CD1c-positive myeloid dendritic cell (primary cell): ENCODE data around the gene DPYSL4.
A peak's percentile ranks its signal among the peaks of the same experiment; 100 is the strongest.

Experiments used
- DNase-seq: peaks from one replicate; pipeline ENCODE4 v3.0.0-alpha.2; 2016; ENCODE audit errors: extremely low spot score

The DPYSL4 gene

DNA sequence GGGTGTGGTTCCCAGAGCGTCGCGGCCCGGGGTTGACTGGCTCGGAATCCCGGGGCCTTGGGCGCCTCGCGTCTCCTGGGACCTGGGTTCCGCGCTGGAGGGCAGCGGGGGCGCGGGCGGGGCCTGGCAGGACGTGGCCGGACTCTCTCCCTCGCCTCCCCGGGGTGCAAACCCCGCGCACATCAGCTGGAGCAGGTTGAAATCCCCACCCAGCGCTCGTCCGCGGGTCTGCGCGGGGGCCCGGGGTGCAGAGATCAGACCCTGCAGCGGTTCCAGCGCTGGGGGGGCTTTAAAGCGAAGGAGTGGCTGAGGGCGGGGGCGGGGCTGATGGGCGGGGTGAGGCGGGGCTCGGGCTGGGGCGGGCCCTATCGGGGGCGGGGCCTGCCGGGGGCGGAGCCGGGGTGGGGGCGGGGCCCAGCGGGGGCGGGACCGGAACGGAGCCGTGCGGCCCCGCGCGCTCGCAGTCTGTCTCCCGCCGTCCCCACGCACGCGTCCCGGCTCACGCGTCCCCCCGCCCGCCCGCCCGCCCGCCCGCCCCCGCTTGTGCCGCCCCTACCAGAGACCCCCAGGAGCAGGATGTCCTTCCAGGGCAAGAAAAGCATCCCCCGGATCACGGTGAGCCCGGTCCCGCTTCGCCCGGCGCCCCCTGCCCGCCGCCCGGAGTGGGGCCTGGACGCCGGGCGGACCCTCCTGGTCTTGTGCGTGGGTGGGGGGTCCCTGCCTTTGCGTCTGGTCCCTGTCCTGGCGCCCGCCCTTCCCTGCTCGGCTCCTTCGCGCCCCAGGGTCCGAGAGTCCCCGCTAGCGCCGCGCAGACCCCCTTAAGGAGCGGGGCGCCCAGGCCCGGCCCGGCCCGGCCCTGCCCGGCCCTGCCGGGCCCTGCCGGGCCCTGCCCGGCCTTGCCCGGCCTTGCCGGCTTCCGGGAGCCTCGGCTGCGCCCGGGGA is at the start of gene DPYSL4:
Gene DPYSL4 (plus strand): TSS at position 461 of the 942 bp plus-strand sequence. CDS start 116 bp downstream, at position 577.
- peak; percentile 10 for DNase-seq

DNA sequence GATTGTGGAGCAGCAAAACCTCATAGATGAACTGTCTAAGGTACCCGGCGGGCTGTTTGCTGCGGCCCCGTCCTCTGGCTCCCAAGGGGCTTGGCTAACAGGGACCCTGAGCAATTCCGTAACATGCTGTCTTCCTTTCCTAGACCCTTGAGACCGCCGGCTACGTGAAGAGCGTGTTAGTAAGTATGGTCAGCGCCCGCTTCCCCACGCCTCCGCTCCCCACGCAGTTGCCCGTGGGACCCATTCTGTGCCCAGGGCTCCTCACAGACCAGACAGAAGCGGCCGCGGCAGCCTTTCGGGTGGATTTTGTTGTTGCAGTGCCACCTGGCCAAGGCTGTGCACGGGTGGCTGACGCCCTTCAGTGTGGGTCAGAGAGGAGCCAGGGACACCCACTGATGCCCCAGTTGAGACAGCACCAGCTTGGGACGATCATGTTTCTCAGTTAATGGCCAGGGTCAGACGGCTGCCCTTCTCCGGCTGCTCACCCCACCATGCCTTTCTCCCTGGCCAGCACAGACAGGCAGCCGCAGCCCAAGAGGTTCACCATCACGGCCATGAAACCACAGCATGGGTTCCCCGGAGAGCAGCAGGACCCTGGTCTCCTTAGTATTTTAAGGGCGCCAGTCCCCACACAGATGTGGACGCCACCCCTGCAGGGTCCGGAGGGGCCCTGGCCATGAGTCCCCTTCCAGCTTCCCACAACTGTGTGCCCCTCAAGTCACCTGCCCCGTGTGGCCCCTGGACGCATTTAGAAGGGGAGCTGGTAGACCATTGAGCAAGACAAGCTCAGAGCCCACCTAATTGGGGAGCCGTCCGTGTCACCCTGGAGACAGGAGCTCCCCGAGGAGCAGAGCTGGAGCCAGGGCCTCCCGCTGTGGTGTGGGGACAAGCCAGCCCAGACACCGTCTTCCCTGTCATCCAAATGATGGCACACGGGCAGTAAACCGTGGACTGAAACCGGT is 49.4 kb upstream of the DPYSL4 start:
- DNase-seq: no peak

DNA sequence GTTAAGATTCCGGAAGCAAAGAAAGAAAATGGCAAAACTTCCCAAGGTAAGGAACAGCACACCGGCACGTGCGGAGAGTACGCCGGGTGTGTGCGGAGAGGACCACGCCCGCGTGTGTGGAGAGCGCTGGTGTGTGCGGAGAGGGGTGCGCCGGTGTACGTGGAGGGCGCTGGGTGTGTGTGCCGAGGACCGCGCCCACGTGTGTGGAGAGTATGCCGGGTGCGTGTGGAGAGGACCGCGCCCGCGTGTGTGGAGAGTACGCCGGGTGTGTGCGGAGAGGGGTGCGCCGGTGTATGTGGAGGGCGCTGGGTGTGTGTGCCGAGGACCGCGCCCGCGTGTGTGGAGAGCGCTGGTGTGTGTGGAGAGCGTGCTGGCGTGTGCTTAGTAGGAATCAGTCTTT is 48.6 kb upstream of the DPYSL4 start:
- DNase-seq: no peak

DNA sequence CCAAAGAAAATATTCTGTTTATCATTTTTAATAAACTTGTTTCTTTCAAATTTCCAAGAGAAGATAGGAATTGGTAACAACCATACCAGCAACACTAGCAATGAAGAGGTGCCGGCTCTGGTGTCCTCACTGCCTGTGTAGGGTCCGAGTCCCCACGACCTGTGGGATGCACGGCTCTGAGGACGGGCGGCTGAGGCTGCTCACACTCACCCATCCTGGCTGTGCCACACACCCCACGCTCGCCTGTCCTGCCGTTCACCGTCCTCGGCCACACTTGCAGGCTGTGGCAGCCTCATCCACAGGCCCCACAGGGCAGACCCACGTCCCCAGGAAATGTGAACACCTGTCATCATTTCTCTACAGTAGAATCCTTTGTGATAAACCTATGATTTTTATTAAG is 48.2 kb upstream of the DPYSL4 start:
- DNase-seq: no peak

- no peak for DNase-seq
Measured at GRCh38 chr10:132139526-132139925, 47.2 kb upstream of the DPYSL4 start.

DNA sequence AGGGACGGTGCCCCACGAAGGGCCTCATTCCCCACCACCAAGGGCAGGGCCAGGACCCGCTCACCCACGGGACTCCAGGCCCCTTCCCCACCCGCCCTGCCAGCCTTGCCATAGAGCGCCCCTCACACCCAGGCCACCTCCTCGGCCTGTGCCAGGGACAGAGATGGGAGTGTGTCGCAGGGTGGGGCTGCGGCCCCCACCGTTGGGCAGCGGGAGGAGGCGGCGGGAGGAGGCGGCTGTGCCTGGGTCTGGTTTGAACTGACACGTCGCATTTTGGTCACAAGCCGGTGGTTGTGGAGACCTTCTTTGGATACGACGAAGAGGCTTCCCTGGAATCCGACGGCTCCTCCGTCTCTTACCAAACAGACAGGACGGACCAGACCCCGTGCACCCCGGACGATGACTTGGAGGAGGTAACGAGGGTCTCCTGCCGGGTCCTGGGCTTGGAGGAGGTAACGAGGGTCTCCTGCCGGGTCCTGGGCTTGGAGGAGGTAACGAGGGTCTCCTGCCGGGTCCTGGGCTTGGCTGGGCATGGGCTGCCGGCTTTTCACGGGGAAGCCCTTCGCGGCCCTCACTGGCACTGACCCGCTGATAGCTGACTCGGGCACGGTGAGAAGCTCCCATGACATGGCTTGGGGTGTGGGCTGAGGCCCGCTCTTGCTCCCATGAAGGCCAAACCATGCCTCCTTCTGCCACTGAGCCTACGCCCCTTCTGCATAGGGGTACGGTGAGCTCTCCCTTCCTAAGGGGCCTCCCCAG is 46.4 kb upstream of the DPYSL4 start:
- DNase-seq: no peak

DNA sequence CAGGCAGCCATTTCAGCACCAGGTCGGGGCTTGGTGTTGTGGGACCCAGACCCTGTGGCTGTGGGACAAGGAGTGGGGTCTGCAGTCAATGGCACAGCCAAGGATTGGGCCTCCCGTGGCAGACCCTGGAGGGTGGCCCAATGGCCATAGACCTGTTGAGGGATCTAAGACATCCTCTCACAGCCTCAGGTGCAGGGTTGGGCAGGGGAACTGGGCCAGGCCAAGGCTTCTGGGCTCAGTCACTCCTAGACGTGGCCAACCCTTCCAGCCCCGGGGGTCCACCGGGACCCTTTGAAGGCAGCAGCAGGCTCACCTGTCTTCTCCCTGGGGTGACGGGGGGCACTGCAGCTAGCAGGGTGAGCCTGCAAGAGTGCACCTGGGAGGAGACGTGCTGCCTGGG is 45.7 kb upstream of the DPYSL4 start:
- no peak for DNase-seq

DNA sequence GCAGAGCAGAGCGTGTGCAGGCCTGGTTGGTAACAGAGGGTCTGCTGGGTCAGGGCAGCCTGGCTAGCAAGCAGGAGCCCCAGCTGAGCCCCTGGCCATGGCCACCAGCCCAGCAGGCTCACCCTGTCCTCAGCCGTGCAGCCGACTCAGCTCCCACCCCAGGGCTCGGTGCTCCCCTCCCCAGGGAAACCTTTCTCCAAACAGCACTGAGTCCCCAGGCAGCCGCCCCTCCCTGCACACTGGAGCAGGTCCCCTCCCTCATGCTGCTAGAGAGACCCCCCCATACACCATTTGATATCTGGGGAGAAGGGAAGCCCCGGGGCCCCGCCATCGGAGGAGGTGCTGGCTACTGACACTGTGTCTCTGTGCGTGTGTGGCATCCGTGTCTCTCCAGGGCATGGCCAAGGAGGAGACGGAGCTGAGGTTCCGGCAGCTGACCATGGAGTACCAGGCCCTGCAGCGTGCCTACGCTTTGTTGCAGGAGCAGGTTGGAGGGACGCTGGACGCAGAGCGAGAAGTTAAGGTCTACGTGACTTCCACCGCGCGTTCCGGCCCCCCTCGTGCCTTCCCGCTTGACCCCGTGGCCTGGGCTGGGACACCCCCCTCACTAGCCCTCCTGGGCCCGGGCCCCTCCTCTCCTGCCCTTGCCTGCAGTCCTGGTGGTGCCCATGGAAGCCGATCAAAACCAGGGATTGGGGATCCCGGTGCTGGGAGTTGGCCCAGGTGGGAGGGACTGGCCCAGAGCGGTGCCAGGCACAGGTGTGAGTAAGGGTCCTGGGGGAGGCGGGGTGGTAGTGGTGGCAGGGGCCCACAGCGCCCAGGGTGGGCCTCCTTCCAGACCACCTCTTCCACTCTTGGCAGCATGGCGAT is 45.0 kb upstream of the DPYSL4 start:
- no peak for DNase-seq

GRCh38 chr10:132142396-132143161 is 44.2 kb upstream of the DPYSL4 start:
- peak; percentile 15 for DNase-seq

DNA sequence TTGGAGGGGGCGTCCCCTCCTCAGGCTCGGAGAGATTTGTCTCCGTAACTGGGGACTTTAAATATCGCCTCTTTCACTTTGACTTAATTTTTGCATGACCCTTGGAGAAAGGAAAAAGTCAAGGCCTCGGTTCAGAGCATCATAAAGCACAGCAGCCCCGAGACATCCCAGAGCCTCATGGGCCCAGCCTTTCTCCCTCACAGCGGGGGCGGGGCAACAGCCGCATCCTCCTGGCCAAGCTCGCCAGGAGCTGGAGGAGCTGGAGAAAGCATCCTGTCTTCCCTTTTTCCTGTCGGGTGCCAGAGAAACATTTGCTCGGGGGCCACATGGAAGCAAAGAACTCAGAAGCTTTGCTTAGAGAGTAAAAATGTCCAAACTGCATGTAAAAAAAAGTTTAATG is 43.6 kb upstream of the DPYSL4 start:
- DNase-seq: no peak

DNA sequence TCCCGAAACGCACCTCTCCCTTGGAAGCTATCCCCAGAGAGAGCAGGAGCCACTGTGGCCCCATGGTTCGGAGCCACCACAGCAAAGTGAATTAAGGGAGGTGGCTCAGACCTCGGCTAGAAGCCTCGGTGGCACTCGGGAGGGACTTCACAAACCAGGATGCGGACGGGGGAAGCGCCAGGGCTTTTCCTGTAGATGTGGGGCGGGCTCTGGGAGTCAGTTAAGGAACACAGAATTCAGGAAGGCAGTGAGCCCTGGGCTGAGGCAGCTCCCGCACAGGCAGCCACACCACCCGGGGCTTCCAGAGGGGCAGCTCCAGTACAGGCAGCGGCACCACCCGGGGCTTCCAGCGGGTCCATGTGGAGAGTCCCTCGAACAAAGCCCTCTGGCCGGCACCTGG is 42.7 kb upstream of the DPYSL4 start:
- no peak for DNase-seq

GRCh38 chr10:132145002-132145401 is 41.7 kb upstream of the DPYSL4 start:
- no peak for DNase-seq

DNA sequence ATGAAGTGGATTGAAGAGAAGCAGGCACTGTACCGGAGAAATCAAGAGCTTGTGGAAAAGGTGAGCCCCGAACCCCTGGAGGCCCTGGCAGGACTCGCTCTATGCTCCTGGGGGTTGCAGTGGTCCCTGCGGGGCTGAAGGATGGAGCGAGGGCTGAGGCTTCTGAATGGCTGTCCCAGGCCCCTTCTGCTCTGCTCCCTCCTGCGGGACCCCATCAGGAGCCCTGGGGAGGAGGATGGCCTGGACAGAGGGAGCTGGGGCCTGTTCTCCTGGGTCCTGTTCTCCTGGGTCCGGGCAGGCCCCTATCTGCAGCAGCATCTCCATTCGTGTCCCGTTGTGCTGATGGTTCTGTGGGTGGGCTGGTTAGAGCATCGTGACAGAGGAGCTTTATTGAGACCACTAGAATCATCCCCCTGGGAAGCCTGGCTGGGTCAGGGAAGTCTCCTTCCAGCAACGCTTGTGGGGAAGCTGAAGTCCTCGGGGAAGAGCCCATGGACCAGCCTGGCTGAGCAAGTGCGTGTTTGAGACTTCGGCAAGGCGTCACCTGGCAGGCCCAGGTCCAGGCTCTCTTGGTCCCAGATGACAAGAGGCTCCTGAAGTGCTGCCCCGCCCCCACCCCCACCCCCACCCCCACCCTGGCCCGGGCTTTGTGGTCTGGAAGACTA is 41.1 kb upstream of the DPYSL4 start:
- no peak for DNase-seq

DNA sequence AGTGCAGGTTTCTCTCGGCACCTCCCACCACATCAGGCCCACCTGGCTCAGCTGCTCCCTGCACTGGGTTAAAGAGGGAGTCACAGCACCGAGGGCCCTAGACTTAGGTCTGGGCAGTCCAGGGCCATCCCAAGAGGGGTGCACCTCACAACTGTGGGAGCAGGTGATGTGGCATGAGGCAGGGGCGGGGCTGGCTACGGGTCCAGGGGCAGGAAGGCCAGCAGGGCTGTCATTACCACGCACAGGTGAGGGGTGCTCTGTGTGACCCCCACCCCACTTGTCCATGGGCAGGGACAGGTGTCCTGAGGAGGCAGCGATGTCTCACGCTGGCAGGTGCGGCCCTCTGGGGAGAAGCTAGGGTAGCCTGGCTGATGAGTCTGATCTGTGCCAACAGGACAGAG is 40.5 kb upstream of the DPYSL4 start:
- DNase-seq: no peak

DNA sequence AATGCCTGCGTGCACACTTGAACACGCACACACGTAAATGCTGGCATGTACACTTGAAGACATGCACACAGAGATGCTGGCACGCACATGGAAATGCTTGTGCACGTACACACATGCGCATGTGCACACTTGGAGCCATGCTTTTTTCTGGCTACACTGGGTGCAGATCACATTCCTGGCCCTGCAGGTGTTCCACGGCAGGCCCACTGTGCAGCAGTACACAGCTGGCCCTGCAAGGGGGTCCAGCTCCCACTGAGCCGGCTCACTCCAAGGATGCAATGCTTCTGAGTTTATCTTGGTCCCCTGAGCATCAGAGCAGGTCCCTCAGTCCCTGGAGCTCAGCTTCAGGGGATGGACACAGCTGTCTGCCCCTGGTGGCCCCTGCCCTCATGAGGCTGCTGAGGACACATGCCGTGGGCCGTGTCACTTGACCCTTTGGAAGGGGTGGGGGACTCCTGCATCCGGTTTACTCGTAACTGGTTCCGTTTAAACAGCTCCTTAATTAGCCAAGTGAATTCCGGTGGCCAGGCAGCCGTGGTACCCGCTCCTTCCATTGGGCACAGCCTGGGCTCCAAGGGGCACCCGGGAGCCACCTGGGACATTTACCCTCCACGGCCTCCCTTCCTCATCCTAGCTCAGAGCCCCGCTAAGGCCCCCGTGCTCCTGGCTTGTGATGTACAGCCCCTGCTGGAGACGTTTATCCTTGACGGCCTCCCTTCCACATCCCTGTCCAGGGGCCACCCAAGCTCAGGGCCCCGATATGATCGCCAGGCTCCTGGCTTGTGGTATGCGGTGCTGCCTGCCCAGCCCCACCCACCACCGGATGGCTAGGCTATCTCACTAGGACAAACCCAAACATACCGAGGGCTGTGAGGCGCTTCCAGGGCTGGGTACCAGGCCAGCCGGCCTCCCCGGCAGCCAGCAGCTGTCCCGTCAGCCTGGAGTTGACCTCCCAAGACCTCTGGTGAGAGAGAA is 39.5 kb upstream of the DPYSL4 start:
- no peak for DNase-seq

- DNase-seq: no peak
Measured at GRCh38 chr10:132148261-132149251, 38.2 kb upstream of the DPYSL4 start.

DNA sequence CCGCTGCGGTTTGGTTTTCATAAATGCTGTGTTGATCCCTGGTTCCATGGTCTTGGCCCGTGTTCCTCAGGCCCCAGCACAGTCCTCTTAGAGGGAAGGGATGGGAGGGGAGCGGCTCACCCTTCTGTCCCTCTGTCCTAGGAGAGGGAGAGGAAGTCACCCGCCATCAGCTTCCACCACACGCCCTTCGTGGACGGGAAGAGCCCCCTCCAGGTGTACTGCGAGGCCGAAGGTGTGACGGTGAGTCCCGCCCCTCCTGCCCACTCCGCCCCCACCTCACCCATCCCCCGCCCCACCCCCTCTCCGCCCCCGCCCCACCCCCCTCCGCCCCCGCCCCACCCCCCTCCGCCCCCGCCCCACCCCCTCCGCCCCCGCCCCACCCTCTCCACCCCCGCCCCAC is 37.5 kb upstream of the DPYSL4 start:
- no peak for DNase-seq
